ENCODE data around the gene DNMT3L.

- TF ChIP-seq CTCF (IDR thresholded peaks at IDR 0.05) = no peak
- TF ChIP-seq, protein P1, sequence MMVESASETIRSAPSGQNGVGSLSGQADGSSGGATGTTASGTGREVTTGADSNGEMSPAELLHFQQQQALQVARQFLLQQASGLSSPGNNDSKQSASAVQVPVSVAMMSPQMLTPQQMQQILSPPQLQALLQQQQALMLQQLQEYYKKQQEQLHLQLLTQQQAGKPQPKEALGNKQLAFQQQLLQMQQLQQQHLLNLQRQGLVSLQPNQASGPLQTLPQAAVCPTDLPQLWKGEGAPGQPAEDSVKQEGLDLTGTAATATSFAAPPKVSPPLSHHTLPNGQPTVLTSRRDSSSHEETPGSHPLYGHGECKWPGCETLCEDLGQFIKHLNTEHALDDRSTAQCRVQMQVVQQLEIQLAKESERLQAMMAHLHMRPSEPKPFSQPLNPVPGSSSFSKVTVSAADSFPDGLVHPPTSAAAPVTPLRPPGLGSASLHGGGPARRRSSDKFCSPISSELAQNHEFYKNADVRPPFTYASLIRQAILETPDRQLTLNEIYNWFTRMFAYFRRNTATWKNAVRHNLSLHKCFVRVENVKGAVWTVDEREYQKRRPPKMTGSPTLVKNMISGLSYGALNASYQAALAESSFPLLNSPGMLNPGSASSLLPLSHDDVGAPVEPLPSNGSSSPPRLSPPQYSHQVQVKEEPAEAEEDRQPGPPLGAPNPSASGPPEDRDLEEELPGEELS (CRISPR knock-in tag; IDR thresholded peaks at IDR 0.05) = no peak
These were observed 62.2 kb downstream of the DNMT3L start for GRCh38 chr21:44199448-44199847.

All from WTC11 (cell line).